Stimulated activated naive B cell treated with anti-CD40 and anti-IgM and Interleukin-4, amounts not matched to agents 10 μg/mL and 1 μg/mL and 100 μg/mL, for 72 hours (primary cell): Measurements from ENCODE around the gene NUBP2.

ENCODE experiments used
- ATAC-seq, 2 donors: fragments of 150-1000 bp; cut with Tn5 transposase; replicated peaks; 2 replicates each; pipeline ENCODE4 v1.10.0; 2021; ENCODE audit warnings: moderate library complexity in 1 of 2
- DNase-seq: peaks from one replicate; pipeline ENCODE4 v3.0.0; 2021
- H3K27ac Mint-ChIP-seq: one replicate; pipeline ENCODE4 v1.8.0; 2022; ENCODE audit warnings: mild to moderate bottlenecking, mixed read lengths
- H3K27me3 Mint-ChIP-seq, 2 donors: one replicate each; pipeline ENCODE4 v1.8.0; 2022; ENCODE audit warnings: mixed read lengths in 2 of 2
- H3K36me3 Mint-ChIP-seq, 2 donors: one replicate each; pipeline ENCODE4 v1.8.0; 2022; ENCODE audit warnings: mixed read lengths in 2 of 2, mild to moderate bottlenecking in 1 of 2
- H3K4me1 Mint-ChIP-seq, 2 donors: one replicate each; pipeline ENCODE4 v1.8.0; 2022; ENCODE audit warnings: mixed read lengths in 2 of 2, mild to moderate bottlenecking in 1 of 2
- H3K4me3 Mint-ChIP-seq, 2 donors: one replicate each; pipeline ENCODE4 v1.8.0; 2022; ENCODE audit warnings: mild to moderate bottlenecking in 2 of 2, mixed read lengths in 2 of 2, moderate library complexity in 1 of 2
- H3K9me3 Mint-ChIP-seq, 2 donors: one replicate each; pipeline ENCODE4 v1.8.0; 2022; ENCODE audit warnings: mixed read lengths in 2 of 2, mild to moderate bottlenecking in 1 of 2

Gene NUBP2

GRCh38 chr16:1772908-1773702 is 9.7 kb upstream of the NUBP2 start, which contains the start of gene MRPS34:
MRPS34 (minus strand) TSS chr16:1773134; CDS start chr16:1773119, 15 bp downstream.
- Mint-ChIP-seq H3K36me3 (peaks cover 29 to 30% of the 10 kb centered on the region in 2 donors), H3K9me3 (no peaks in the 10 kb centered on the region), H3K4me3 (peak within 1 kb of the TSS; percentile 91 to 99), H3K27me3 (no peaks in the 10 kb centered on the region), H3K27ac (peak within 1 kb of the TSS; percentile 98), H3K4me1 (peaks cover 21 to 46% of the 10 kb centered on the region in 2 donors)
- peak; percentile 79 for DNase-seq
- peak; percentile 62 to 69 for ATAC-seq

- Mint-ChIP-seq H3K36me3 (peaks cover 23 to 24% of the 10 kb centered on the region in 2 donors), H3K4me3 (peak overlapping the region; percentile 91 to 99), H3K9me3 (no peaks in the 10 kb centered on the region), H3K4me1 (peaks cover 20 to 39% of the 10 kb centered on the region in 2 donors), H3K27ac (peak overlapping the region; percentile 84), H3K27me3 (no peaks in the 10 kb centered on the region)
- DNase-seq (peak; percentile 29), ATAC-seq (peak in 1 of 2 donors; percentile 7)
Observed at GRCh38 chr16:1773703-1774447, 8.9 kb upstream of the NUBP2 start.

- Mint-ChIP-seq H3K36me3 (peaks cover 23 to 27% of the 10 kb centered on the region in 2 donors), H3K9me3 (no peaks in the 10 kb centered on the region), H3K4me1 (peaks cover 20 to 35% of the 10 kb centered on the region in 2 donors), H3K27me3 (no peaks in the 10 kb centered on the region), H3K4me3 (peak overlapping the region in 1 of 2 donors; percentile 91), H3K27ac (no peak overlapping the region)
- ATAC-seq (no peak), DNase-seq (no peak)
Observed at GRCh38 chr16:1774448-1774780, 8.3 kb upstream of the NUBP2 start.

- H3K9me3 Mint-ChIP-seq: no peaks in the 10 kb centered on the region
- no peak for ATAC-seq
- no peak overlapping the region for H3K27ac Mint-ChIP-seq
Observed at GRCh38 chr16:1775006-1775845, 7.5 kb upstream of the NUBP2 start.

GRCh38 chr16:1775846-1776671 is 6.7 kb upstream of the NUBP2 start:
- DNase-seq: no peak
- Mint-ChIP-seq H3K4me1 (peaks cover 13 to 35% of the 10 kb centered on the region in 2 donors), H3K27me3 (no peaks in the 10 kb centered on the region), H3K36me3 (peaks cover 13 to 19% of the 10 kb centered on the region in 2 donors), H3K4me3 (no peak overlapping the region), H3K9me3 (no peaks in the 10 kb centered on the region), H3K27ac (peak overlapping the region; percentile 31)
- no peak for ATAC-seq

More at GRCh38 chr16:1775006-1775845, 7.5 kb upstream of the NUBP2 start:
- DNase-seq: no peak
- Mint-ChIP-seq H3K4me3 (peak overlapping the region in 1 of 2 donors; percentile 50), H3K27me3 (no peaks in the 10 kb centered on the region), H3K36me3 (peaks cover 17 to 24% of the 10 kb centered on the region in 2 donors), H3K4me1 (peaks cover 17 to 33% of the 10 kb centered on the region in 2 donors)

- no peaks in the 10 kb centered on the region for H3K9me3 Mint-ChIP-seq
- no peak for ATAC-seq
- no peak overlapping the region for H3K4me3 Mint-ChIP-seq
- peaks cover 14 to 20% of the 10 kb centered on the region in 2 donors for H3K36me3 Mint-ChIP-seq
- H3K27me3 Mint-ChIP-seq: no peaks in the 10 kb centered on the region
- H3K4me1 Mint-ChIP-seq: peaks cover 18 to 39% of the 10 kb centered on the region in 2 donors
- no peak for DNase-seq
- H3K27ac Mint-ChIP-seq: peak overlapping the region; percentile 31
Observed at GRCh38 chr16:1776672-1776955, 6.1 kb upstream of the NUBP2 start.

- ATAC-seq (no peak), DNase-seq (no peak)
- Mint-ChIP-seq H3K36me3 (peaks cover 13 to 20% of the 10 kb centered on the region in 2 donors), H3K4me3 (no peak overlapping the region), H3K27ac (no peak overlapping the region), H3K4me1 (peaks cover 19 to 39% of the 10 kb centered on the region in 2 donors), H3K9me3 (no peaks in the 10 kb centered on the region), H3K27me3 (no peaks in the 10 kb centered on the region)
Observed at GRCh38 chr16:1776991-1777374, 5.8 kb upstream of the NUBP2 start.

- Mint-ChIP-seq H3K27ac (peak overlapping the region; percentile 25), H3K4me1 (peaks cover 15 to 35% of the 10 kb centered on the region in 2 donors), H3K9me3 (no peaks in the 10 kb centered on the region), H3K27me3 (no peaks in the 10 kb centered on the region), H3K4me3 (no peak overlapping the region), H3K36me3 (peaks cover 8 to 14% of the 10 kb centered on the region in 2 donors)
- no peak for ATAC-seq
- no peak for DNase-seq
Observed at GRCh38 chr16:1777375-1778199, 5.2 kb upstream of the NUBP2 start.

GRCh38 chr16:1778200-1779179 is 4.3 kb upstream of the NUBP2 start:
- ATAC-seq (no peak), DNase-seq (no peak)
- Mint-ChIP-seq H3K4me1 (peaks cover 15 to 35% of the 10 kb centered on the region in 2 donors), H3K9me3 (no peaks in the 10 kb centered on the region), H3K27me3 (no peaks in the 10 kb centered on the region), H3K27ac (peak overlapping the region; percentile 82), H3K36me3 (peaks cover 8 to 12% of the 10 kb centered on the region in 2 donors), H3K4me3 (no peak overlapping the region)

GRCh38 chr16:1779234-1779701 is 3.5 kb upstream of the NUBP2 start:
- peak overlapping the region; percentile 82 for H3K27ac Mint-ChIP-seq
- ATAC-seq (no peak), DNase-seq (no peak)
- no peaks in the 10 kb centered on the region for H3K9me3 Mint-ChIP-seq
- H3K4me3 Mint-ChIP-seq: peak overlapping the region in 1 of 2 donors; percentile 30
- H3K27me3 Mint-ChIP-seq: no peaks in the 10 kb centered on the region
- H3K36me3 Mint-ChIP-seq: peaks cover 8 to 12% of the 10 kb centered on the region in 2 donors
- peaks cover 11 to 36% of the 10 kb centered on the region in 2 donors for H3K4me1 Mint-ChIP-seq

GRCh38 chr16:1779741-1780676 is 2.8 kb upstream of the NUBP2 start:
- DNase-seq (no peak), ATAC-seq (no peak)
- Mint-ChIP-seq H3K4me1 (peaks cover 12 to 33% of the 10 kb centered on the region in 2 donors), H3K27ac (peak overlapping the region; percentile 86), H3K27me3 (no peaks in the 10 kb centered on the region), H3K4me3 (peak overlapping the region; percentile 4 to 19), H3K9me3 (no peaks in the 10 kb centered on the region), H3K36me3 (peaks cover 9 to 12% of the 10 kb centered on the region in 2 donors)
